ENCODE data around the gene OVAAL.
"Not testable (repeated sequence)": the region's sequence is repeated elsewhere in the genome, so short reads cannot be mapped to it uniquely, and the experiment has no call there.

OVAAL gene

DNA sequence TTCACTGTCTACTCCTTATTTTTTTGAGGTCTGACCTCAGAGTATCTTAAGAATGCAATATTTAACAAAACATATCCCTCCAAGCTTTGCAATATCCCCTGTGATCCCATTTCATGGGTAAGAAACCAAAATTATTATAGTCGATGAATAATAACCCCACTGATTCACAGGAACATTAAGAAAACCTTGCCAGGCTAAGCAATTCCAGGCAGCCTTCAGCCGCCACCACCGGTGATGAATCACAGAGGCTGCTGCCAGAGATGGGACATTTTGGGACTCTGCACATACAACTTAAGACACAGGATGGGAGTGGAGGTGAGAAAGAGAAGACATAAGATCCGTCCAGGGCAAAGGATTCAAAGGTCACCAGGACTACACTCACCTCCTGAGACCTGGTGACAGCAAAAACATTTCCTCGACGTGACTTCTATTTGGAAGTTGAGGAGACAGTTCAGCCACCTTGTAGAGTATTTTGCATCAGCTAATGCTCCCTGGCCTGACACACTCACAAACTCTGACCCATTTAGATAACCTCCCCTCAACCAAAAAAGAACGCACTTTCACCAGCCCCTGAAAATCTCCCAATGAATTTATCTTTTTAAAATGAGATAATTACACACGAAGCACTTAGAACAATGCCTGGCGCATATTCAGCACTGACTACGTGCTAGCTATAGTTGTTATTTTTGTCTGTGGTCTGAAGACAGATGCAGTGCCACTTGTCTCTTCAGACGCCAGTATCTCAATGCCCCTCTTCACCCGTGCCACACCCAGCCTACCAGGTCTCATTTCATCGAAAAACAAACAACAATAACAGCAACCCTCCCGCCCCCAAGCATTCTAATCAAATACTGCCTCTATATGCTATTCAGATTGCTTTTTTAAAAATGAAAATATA lies 17.8 kb upstream of the OVAAL start:
- no peak for DNase-seq

DNA sequence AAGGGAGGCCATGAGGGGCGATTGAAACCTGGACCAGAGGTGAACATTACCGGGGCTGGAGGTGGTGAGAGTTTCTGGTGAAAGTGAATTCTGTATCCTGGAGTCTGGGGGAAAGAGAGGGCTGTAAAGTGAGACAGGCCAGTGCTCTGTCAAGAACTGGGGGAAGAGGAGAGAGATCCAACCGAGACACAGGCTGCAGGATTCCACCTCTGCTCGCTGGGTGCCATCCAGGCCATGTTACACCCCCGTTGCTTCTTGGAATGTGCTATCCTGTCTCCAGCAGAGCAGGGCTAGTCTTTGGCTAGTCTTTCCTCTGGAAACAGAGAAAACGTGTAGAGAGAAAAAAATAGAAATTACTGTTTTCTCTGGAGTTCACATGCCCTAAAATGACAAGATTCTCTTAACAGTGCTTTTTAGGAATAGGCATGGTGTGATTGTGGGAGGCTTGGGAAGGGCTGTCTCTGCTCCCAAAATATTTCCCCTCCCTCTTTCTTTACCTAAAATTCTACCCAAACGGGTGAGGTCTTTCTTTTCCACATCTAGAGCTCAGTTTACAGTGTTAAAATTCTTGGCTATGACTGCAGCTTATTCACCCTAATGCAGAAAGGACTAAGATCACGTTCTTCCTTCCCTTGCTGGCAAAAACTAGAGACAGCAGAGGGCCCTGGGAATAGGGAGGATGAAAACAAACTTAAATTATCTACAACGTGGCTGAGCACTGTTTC lies 16.5 kb upstream of the OVAAL start:
- DNase-seq: no peak

DNA sequence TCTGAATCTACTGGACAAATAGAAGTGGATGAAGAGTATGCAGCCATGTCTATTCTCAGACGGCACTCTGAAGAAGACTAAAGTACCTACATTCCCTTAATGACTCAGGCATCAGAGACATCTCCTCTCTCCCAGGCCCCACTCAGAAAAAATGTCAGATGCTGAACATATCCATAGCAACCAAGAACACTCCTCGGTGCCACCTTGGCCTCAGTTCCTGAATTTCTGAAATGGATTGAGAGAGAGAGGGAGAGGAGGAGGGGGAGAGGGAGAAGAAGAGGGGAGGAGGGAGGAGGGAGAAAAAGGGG lies 16.0 kb upstream of the OVAAL start:
- DNase-seq: no peak

DNA sequence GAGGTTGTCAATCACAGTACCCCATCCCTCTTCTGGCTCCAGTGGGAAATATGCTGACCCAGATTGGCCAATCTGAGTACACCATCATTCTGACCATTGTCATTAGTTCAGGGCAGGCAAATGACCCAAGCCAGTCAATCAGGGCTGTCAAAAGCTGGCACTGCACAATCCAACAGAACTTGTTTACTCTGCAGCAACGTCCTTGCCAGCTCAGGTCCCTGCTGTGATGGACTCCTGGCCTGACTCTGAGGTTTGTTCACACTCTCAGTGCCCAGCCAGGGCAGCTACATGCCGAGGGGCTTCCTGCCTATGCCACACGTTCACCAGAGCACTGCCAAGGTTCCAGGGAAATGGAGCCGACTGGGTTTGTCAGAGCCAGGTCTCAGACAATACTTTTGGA lies 14.7 kb upstream of the OVAAL start:
- DNase-seq: no peak

DNA sequence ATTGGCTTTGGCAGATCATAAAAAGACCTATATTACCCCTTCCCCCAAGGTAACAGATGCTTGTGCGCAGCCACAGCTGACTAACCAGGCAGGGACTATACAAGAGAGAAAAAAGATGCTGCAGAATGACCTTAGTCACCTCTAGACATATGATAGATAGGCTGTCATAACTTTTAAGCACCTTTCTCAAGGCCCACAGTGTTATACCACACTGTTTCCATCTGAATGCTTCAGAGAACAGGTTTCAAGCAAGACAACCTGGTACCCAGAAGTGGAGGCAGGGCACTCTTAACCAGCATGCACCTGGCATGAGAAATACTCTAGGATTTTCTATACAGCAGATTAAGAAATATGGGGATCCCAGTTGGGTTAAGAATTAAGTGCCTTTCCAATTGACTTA lies 12.8 kb upstream of the OVAAL start:
- no peak for DNase-seq

DNA sequence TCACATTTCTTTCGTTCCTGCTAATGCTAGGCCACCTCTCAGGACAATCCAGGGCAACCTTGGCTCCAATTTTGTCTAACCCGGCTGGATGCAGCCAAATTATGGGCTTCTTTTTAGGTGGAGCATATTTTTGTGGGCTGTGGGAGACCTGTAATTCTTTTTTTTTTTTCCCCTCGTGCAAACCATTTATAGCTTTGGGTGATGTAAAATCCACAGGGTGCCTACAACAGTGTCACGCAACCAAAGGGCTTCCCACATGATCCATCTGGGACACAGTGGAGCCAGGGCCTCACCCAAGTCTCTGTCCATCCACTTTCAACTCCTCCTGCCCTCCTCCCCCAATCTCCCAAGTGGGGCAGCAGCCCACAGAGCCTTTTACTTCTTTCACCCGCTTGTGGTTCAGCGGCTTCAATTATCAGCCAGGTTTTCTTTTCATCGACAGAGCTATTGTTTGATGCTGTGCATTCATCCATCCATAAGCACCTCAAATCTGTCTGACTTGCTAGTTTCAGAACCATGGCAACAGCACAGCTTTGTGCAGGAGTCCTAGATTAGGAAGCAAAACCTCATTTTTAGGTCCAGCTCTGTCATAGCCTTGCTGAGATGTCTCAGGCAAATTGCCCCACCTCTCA lies 10.0 kb upstream of the OVAAL start:
- no peak for DNase-seq

DNA sequence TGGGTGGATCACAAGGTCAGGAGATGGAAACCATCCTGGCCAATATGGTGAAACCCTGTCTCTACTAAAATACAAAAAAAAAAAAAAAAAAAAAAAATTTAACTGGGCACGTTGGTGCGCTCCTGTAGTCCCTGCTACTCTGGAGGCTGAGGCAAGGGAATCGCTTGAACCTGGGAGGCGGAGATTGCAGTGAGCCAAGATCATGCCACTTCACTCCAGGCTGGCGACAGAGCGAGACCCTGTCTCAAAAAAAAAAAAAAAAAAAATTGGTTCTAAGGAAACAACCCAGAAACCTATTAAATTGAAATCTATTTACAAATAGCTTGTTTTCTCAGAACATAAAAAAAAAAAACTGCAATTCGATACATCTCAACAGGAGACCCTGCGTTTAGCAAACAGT lies 9.0 kb upstream of the OVAAL start:
- not testable (repeated sequence) for DNase-seq

DNA sequence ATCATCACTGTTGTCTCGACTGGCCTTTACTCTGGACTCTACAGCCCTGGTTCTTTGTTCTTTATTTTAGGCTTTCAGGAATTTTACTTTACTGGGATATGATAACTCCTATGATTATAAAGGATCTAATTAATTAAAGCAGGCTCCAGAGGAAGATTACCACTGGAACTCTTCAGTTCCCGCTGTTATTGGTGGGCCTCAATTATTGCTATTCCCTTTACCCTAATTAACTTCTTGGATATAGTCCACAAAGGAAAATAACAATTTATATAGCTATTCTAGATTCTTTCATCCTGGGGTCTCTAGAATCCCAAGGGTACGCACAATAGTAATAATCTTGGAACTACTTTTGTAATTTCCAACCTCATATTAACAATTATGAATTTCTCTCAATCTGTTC lies 8.5 kb upstream of the OVAAL start:
- DNase-seq: no peak

DNA sequence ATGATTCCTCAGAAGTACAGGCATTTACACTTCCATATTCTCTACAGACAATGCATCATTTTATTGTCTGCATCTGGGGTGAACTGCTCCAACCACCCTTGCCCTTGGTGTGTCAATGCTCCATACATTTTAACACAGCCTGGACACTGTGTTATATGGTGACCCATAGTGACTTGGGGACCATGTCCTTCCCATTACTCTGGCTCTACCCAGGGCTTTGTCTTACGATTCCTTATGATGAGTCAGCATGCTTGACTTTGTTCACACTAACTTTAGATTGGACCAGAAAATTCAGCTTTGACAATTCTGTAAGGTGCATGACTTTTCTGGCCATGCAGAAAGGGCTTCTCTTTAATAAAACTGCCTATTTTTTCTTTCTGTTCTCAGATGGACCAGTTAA lies 6.8 kb upstream of the OVAAL start:
- no peak for DNase-seq

DNA sequence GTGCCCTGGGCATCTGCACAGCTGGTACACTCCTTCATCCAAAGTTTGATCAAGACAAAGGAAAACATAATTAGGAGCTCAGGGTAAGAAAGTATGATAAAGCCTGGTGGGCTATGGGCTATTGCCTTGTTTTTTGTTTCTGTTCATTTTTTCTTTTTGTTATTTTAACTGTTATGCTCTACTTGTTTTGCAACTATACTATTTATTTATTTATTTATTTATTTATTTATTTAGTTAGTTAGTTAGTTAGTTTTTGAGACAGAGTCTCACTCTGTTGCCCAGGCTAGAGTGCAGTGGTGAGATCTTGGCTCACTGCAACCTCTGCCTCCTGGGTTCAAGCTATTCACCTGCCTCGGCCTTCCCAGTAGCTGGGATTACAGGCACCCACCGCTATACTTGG lies 5.7 kb upstream of the OVAAL start:
- DNase-seq: not testable (repeated sequence)

DNA sequence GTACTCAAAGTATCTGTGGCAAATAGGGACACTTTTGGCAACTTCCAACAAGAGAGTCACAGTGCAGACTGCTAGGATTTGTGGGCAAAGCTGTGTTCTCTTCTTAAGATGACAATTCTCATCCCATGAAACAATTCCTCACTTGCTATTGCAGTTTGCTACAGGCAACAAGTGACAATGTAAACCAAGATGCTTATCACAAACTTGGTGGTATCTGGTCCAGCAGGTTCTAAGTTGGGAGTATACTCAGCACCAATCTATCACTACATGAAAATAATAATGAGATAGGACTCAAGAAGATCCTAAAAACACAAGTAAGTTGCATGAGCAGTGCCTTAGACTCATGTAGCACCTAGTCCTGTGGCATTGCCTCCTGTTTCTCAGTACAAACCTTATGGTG lies 3.4 kb upstream of the OVAAL start:
- no peak for DNase-seq

DNA sequence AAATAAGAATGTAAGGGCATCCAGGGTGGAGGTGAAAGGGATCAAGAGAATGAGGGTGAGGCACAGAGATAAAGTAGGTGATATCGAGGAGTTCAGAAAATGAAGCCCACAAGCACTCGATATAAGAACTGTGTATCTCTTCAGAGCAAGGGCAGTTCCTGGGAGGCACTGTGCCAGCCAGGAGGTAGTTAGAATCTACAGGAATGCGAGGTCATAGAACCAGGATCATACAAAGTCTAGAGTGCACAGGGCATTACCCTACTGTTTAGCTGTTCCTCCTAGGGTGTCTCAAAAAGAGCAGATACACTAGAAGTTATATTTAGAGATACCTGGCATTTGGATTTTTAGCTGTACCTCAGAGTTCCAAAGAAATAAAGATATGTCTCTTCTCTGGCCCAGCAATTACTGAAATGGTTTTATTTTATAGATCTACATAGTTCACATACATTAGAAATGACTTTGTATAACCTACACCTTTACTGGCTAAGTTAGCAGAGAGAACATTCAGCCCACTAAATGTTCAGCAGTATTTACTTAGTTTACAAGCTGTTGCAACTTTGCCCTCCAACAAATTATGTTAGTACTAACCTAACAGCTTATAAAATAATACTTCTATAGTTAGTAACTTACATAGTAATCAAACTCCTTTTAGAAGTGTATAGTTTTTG lies 1.6 kb downstream of the OVAAL start:
- no peak for DNase-seq

DNA sequence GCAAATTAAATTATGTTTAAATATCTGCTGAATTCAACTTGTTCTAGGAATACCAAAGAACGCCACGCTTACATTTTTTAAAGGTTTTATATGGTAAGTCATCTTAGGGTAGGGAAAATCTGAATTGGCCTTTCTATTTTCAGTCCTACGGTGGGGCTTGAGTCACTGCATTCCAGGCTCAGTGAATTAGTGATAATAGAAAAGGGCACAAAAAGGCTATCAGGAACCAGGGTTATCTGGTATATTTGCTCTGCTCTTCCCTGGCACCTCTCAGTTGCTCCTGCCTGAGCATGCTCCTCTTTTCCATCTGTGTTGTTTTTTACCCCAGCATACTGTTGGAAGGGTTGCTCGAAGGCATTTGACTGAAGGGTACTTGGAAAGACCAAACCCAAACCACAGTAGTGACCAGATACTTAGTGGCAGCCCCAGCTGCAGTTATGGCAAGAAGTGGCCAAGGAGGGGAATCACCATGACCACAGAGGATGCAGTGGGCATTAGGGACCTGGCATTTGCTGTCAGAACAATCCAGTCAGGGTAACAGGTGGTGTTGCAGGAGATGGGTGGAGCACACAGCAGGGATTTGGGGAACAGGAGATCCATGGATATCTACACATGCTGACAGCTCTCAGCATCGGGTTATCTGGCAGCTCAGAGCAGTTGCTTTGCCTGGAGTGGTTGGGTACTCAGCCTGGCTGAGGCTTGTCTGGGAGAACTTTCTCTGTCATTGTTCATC lies 2.3 kb downstream of the OVAAL start:
- no peak for DNase-seq

DNA sequence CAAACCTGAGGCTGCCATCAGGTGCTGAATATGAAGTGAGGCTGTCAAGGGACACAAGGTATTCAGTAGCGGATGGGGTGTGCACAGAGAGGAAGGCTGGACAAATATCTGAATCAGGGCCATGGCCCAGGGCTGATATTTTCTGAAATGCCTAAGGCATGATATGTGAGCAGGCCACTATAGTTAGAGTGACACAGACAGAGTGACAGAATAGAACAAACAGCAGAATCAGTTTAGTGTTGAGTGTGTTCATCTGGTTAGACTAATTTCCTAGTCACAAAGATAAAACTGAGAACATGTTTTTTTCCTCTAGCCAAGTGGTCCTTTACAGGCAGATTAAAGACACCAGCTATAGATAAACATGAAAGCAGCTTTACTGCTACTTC lies 3.9 kb downstream of the OVAAL start:
- no peak for DNase-seq

DNA sequence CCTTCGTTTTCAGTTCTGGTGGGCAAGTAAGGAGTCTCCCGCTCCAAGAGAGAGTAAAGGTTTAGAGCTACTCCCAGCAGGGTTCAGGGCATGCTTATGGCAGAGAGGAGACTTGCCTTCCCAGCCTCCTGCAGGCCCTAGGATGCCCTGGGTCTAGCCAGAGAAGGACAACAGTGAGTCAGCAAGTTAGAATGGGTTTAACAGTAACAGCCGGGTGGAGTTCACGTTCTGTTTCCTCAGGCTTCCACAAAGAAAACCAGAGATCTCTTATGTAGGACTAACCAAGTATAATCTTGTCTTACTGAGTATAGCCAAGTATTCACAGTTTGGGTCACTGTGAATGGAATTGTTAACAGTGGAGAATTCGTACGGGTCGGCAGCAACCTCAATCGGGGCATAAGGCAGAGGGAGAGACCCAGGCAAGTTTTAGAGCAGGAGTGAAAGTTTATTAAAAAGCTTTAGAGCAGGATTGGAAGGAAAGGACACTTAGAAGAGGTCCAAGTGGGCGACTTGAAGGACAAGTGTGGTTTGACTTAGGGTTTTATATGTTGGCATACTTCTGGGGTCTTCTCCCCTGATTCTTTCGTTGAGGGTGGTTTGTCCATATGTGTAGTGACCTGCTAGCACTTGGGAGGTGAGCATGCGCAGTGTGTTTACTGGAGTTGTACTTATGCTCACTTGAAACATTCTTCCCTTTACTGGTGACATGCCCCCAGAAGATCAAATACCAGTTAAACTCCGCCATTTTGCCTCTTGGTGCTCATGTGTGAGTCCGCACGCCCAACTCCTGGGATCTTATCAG lies 4.5 kb downstream of the OVAAL start:
- no peak for DNase-seq

DNA sequence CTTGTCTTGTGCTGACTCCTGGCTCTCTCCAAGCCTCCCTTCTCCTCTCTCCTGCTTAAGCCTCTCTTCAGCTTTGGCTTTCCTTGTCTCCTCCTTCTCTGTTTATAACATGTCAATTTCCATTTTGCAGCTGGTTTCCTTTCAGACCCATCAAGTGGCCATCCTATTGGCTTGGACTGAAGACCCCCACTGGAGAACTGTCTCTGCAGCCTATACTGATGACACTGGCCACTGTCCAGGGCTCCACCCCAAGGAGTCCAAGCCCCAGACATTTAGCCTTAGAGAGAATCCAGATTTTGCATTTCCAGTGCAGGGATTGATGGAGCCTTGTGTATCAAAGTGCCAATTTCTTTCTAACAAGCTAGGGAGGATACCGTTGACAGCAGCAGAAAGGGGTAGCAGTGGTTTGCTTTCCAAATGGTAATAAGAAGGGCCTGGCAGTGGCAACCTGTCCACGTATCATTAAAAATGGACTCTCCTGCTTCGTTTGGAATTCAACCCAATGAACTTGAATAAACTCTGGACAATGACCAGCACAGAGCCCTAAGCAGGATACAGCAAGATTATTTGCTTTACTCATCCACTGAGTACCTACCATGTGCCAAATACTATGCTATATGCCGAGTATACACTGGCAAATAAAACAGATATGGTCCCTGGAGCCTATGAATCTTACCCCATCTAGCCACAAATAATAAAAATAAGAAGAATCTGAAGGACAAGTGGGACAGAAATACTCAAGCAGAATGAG lies 6.5 kb downstream of the OVAAL start:
- no peak for DNase-seq

DNA sequence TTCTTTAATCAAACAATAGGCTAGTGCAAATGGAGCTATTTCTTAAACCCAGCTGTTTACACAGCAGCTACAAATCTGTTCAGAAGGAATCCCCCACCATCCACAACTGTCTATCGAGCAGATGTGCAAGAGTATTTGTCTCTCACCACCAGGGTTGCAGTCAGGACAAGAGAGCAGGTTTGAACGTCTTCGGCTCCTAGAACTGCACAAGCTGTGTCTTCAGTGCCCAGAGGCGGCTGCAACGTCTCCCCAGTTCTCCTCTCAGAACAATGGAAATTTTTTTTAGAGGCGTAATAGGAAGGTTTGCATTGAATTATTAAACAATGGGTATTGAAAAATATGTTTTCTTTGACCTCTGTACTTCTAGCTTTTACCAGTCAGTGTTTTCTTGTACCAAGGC lies 7.3 kb downstream of the OVAAL start:
- no peak for DNase-seq

DNA sequence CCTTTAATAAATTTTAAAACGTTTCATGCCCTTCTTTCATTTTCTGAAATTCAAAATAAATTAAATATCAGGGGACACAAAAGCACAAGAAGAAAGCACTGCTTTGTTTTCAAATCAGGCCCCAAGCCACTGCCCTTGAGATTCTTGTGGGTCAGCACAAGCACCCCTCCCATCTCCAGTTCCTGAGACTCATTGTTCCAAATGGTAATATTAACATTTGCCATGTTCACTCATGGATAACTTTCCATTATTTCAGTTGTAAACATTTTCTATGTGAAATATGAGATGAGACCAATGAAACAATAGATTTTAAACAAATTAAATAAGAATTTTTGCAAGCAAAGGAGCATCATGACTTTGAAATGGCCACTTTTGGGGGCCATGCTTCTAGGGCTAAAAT lies 7.7 kb downstream of the OVAAL start:
- no peak for DNase-seq

DNA sequence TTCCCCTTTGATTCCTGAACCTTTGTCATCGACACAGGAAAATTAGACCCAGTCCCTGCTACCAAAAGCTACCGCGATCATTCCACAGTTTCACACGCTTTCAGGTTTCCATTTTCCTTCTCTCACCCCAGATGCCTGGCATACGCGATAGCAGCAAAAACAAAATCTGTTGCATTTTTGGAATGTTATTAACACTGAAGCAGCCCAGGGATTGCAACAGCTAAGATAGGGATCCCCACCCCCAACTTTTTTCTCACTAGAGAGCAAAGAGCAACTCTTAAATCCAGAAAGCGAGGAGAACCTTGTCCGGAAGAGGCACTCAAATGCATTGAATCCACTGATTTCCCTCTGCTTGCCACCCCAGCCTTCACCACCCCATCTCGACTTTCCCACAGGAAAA lies 8.9 kb downstream of the OVAAL start:
- no peak for DNase-seq

DNA sequence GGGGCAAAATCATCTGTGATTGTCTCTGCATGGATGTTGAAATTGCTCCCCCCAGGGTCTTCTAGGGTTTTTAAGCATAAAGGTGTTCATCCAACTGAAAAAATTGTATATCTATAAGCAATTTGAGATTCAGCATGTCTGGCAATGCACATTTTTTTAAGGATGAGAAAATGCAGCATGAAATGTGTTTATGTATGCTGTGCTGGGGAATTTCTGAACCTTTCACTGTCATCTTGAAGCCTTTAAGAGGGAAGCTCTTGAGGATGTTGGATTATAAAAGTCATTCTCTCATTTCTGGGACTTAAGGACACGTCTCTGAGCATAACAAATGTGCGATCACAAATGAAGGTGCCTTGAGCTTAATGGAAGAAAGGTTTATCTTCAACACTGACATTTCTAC lies 9.4 kb downstream of the OVAAL start:
- no peak for DNase-seq

Measured in SW 1271 (cell line).